Measurements from ENCODE around the gene TMEM229A. TPM values are rescaled to one million over a fixed set of nuclear protein-coding genes. Genes with fewer than 3 reads are reported as not detected.

TMEM229A gene
- total RNA-seq, 1 donor from 2014 or later = not detected

Other genes with a start within 250 kb of the TMEM229A start
- 0.33 TPM in 1 of 2 replicates, not detected in the other for gene HYAL4, start 187.9 kb downstream of the TMEM229A start, total RNA-seq
- not detected in 2 replicates for gene SPAM1, start 107.8 kb downstream of the TMEM229A start, total RNA-seq